ENCODE results near the gene PKD2.
A peak's percentile ranks its signal among the peaks of the same experiment; 100 is the strongest.

The PKD2 gene

DNA sequence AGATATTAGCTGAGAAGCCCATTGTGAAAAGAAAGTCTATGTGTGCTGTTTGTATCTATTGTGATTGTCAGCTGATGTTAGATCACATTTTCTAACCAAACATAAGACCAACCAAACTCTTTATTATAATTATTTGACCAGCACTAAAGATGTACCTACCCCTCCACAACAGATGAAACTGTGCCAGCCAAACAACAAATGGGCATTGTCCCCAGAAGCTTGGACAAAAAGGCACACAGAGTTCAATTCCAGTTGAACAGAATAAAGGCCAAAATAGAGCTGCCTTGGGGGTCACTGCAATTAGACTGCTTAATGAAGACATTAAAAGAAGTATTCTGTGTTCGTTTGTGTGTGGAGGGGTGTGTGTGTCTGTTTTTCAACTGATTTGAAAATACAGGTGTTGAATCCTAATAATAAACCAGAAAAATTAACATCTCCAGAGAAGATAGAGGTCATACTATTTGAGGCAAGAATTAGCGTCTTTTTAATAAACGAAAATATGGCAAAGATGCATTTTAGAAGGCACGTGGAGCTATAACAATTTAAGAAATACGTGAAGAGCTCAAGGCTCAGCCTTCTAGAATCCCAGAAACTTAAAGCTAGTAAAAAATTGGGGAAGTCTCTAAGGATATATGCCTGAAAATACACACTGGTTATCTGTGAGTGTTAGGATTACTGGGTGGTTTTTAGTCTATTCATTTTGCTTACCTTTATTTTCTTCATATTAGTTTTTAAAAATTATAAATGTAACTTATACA lies 29.7 kb upstream of the PKD2 start:
- peaks cover 8% of the 10 kb centered on the region for H3K4me1 ChIP-seq (ENCODE audit: control insufficient read depth, insufficient read depth, low read length)

DNA sequence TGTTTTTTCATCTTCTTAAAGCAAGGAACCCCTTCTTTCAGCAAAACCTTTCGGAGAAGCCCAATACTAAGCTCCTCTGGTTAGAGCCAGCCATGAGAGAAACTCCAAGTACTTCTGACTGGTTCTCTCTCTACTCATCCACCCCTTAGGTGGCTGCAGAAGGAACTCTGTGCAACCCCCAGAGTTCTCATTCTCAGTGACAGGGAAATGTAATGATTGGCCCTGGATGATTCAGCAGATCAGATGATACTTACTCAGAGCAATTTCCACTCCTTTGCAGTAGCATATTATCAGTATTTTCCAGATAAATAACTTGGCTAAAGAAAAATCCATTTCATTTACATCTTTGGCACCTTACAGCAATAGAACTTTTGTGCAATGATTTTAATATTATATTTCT lies 28.8 kb upstream of the PKD2 start:
- no peak overlapping the region for H3K9ac ChIP-seq (ENCODE audit: low read depth, low read length)
- H3K4me3 ChIP-seq (ENCODE audit: low read depth, low read length): no peak overlapping the region
- no peaks in the 10 kb centered on the region for H3K27me3 ChIP-seq (ENCODE audit: control insufficient read depth, insufficient read depth, low read length)
- no peaks in the 10 kb centered on the region for H3K36me3 ChIP-seq (ENCODE audit: control insufficient read depth, insufficient read depth, low read length)
- no peaks in the 10 kb centered on the region for H3K9me3 ChIP-seq (ENCODE audit: control insufficient read depth, insufficient read depth, low read length)
- peaks cover 8% of the 10 kb centered on the region for H3K4me1 ChIP-seq (ENCODE audit: control insufficient read depth, insufficient read depth, low read length)

More for the DNA sequence above, 29.7 kb upstream of the PKD2 start:
- no peaks in the 10 kb centered on the region for H3K9me3 ChIP-seq (ENCODE audit: control insufficient read depth, insufficient read depth, low read length)
- H3K27me3 ChIP-seq (ENCODE audit: control insufficient read depth, insufficient read depth, low read length): no peaks in the 10 kb centered on the region
- H3K9ac ChIP-seq (ENCODE audit: low read depth, low read length): no peak overlapping the region
- H3K36me3 ChIP-seq (ENCODE audit: control insufficient read depth, insufficient read depth, low read length): no peaks in the 10 kb centered on the region
- H3K4me3 ChIP-seq (ENCODE audit: low read depth, low read length): no peak overlapping the region

DNA sequence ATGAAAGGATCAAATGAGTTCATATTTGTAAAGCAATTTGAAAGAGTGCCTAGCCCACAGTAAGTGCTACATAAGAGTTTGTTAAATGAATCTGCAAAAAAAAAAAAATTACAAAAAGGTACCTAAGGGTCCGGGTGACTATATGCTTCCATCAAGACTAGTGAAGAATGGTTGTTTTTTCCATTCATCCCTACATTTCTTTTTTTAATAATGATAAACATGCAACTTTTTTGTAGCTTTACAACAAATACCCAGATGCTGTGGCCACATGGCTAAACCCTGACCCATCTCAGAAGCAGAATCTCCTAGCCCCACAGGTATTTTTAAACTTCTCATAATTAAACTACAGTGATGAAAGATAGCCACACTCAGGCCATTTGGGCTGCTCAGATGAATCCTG lies 27.6 kb upstream of the PKD2 start:
- Histone ChIP-seq H3K9me3 (ENCODE audit: control insufficient read depth, insufficient read depth, low read length) (no peaks in the 10 kb centered on the region), H3K9ac (ENCODE audit: low read depth, low read length) (no peak overlapping the region), H3K4me1 (ENCODE audit: control insufficient read depth, insufficient read depth, low read length) (peaks cover 8% of the 10 kb centered on the region), H3K27me3 (ENCODE audit: control insufficient read depth, insufficient read depth, low read length) (no peaks in the 10 kb centered on the region), H3K36me3 (ENCODE audit: control insufficient read depth, insufficient read depth, low read length) (no peaks in the 10 kb centered on the region), H3K4me3 (ENCODE audit: low read depth, low read length) (no peak overlapping the region)

DNA sequence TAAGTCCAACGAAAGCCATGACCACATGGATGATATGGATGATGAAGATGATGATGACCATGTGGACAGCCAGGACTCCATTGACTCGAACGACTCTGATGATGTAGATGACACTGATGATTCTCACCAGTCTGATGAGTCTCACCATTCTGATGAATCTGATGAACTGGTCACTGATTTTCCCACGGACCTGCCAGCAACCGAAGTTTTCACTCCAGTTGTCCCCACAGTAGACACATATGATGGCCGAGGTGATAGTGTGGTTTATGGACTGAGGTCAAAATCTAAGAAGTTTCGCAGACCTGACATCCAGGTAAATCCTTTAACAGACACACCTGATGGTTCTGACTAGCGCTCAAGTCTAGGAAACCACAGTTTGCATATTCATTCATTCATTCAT lies 25.9 kb upstream of the PKD2 start:
- no peaks in the 10 kb centered on the region for H3K27me3 ChIP-seq (ENCODE audit: control insufficient read depth, insufficient read depth, low read length)
- H3K9ac ChIP-seq (ENCODE audit: low read depth, low read length): no peak overlapping the region
- H3K4me1 ChIP-seq (ENCODE audit: control insufficient read depth, insufficient read depth, low read length): peaks cover 2% of the 10 kb centered on the region
- H3K9me3 ChIP-seq (ENCODE audit: control insufficient read depth, insufficient read depth, low read length): no peaks in the 10 kb centered on the region
- H3K4me3 ChIP-seq (ENCODE audit: low read depth, low read length): no peak overlapping the region
- H3K36me3 ChIP-seq (ENCODE audit: control insufficient read depth, insufficient read depth, low read length): no peaks in the 10 kb centered on the region

DNA sequence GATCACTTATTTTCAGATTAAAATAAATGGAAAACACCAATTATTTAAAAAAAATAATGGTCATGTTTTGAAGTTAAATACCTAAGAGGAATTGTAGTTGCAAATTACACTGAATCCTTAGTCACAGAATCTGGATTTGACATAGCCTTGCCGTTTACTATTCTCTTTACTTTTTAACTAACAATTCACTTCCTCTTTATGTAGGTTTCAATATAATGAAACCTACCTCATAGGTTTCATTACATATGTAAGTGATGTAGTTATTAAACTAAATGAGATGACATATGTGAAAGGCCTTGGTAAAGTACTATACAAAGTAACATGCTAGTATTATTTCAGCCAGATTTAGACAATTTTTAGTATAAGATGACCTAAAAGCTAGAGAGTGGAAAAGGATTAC lies 25.4 kb upstream of the PKD2 start:
- H3K9me3 ChIP-seq (ENCODE audit: control insufficient read depth, insufficient read depth, low read length): no peaks in the 10 kb centered on the region
- no peaks in the 10 kb centered on the region for H3K27me3 ChIP-seq (ENCODE audit: control insufficient read depth, insufficient read depth, low read length)
- H3K9ac ChIP-seq (ENCODE audit: low read depth, low read length): no peak overlapping the region
- no peak overlapping the region for H3K4me3 ChIP-seq (ENCODE audit: low read depth, low read length)
- H3K4me1 ChIP-seq (ENCODE audit: control insufficient read depth, insufficient read depth, low read length): peaks cover 2% of the 10 kb centered on the region
- H3K36me3 ChIP-seq (ENCODE audit: control insufficient read depth, insufficient read depth, low read length): no peaks in the 10 kb centered on the region

DNA sequence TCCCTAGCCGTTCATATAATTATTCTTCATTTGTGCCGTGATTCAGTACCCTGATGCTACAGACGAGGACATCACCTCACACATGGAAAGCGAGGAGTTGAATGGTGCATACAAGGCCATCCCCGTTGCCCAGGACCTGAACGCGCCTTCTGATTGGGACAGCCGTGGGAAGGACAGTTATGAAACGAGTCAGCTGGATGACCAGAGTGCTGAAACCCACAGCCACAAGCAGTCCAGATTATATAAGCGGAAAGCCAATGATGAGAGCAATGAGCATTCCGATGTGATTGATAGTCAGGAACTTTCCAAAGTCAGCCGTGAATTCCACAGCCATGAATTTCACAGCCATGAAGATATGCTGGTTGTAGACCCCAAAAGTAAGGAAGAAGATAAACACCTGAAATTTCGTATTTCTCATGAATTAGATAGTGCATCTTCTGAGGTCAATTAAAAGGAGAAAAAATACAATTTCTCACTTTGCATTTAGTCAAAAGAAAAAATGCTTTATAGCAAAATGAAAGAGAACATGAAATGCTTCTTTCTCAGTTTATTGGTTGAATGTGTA lies 24.9 kb upstream of the PKD2 start:
- H3K4me3 ChIP-seq (ENCODE audit: low read depth, low read length): no peak overlapping the region
- peaks cover 2% of the 10 kb centered on the region for H3K4me1 ChIP-seq (ENCODE audit: control insufficient read depth, insufficient read depth, low read length)
- H3K36me3 ChIP-seq (ENCODE audit: control insufficient read depth, insufficient read depth, low read length): no peaks in the 10 kb centered on the region
- no peaks in the 10 kb centered on the region for H3K9me3 ChIP-seq (ENCODE audit: control insufficient read depth, insufficient read depth, low read length)
- H3K27me3 ChIP-seq (ENCODE audit: control insufficient read depth, insufficient read depth, low read length): no peaks in the 10 kb centered on the region
- no peak overlapping the region for H3K9ac ChIP-seq (ENCODE audit: low read depth, low read length)

DNA sequence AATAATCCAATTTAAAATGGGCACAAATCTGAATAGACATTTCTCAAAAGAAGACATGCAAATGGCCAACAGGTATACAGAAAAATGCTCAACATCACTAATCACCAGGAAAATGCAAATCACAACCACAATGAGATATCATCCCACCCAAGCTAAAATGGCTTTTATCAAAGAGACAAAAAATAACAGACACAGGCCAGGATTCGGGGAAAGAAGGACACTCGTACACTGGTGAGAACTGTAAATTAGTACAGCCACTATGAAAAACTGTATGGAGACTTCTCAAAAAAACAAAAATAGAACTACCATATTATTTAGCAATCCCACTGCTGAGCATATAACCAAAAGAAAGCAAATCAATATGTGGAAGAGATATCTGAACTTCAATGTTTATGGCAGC lies 23.4 kb upstream of the PKD2 start:
- no peaks in the 10 kb centered on the region for H3K36me3 ChIP-seq (ENCODE audit: control insufficient read depth, insufficient read depth, low read length)
- H3K9me3 ChIP-seq (ENCODE audit: control insufficient read depth, insufficient read depth, low read length): no peaks in the 10 kb centered on the region
- H3K4me3 ChIP-seq (ENCODE audit: low read depth, low read length): no peak overlapping the region
- no peaks in the 10 kb centered on the region for H3K27me3 ChIP-seq (ENCODE audit: control insufficient read depth, insufficient read depth, low read length)
- no peaks in the 10 kb centered on the region for H3K4me1 ChIP-seq (ENCODE audit: control insufficient read depth, insufficient read depth, low read length)
- no peak overlapping the region for H3K9ac ChIP-seq (ENCODE audit: low read depth, low read length)

DNA sequence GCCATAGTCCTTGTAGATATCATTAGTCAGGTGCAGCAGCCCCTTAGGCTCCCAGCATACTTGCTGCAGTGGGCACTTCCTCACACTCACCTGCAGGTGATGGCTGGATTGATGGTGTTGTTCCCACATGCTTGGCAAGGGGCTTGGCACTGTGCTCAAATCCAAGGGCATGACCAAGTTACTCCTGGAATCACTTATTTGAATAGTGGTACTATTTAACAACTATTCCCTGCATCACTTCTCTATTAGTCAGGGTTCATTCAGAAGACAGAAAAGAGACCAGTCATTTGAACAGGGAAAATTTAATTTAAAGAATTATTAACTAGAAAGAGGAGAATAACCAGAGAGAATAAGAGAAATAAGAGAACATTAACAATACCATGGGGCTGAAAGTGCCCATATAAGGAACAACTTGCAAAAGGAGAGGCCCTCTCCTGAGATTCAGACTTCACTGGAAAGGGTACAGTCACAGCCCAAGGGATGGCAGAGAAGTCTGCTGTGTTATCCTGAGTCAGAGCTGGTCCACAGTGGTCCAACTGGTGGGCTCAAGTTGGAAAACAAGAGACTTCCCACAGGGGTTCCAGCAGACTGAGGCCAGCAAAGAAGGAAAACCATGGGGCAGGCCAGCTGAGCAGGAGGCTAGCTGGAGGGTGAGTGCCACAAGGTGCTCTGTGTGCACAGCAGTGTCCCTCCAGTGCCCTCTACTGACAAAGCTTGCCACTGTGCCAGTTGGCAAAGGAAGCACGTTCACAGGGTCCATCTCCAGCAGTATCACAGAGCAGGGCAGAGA lies 22.1 kb upstream of the PKD2 start:
- Histone ChIP-seq H3K27me3 (ENCODE audit: control insufficient read depth, insufficient read depth, low read length) (no peaks in the 10 kb centered on the region), H3K9me3 (ENCODE audit: control insufficient read depth, insufficient read depth, low read length) (no peaks in the 10 kb centered on the region), H3K4me1 (ENCODE audit: control insufficient read depth, insufficient read depth, low read length) (no peaks in the 10 kb centered on the region), H3K36me3 (ENCODE audit: control insufficient read depth, insufficient read depth, low read length) (no peaks in the 10 kb centered on the region), H3K4me3 (ENCODE audit: low read depth, low read length) (no peak overlapping the region), H3K9ac (ENCODE audit: low read depth, low read length) (peak overlapping the region; percentile 30)

DNA sequence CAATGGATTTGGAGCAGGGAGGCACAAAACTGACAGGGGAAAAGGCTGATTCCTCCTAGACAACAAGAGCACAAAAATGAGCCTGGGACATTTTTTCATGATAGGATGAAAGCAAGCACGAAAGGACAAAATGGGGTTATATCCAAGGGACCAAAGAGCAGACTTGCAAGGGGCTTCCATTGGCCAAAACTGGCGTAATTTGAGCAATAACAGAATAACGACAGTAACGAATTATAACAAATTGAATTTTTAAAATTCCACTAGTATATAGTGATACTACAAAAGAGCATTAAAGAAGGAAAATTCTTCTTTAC lies 21.6 kb upstream of the PKD2 start:
- no peaks in the 10 kb centered on the region for H3K27me3 ChIP-seq (ENCODE audit: control insufficient read depth, insufficient read depth, low read length)
- no peaks in the 10 kb centered on the region for H3K4me1 ChIP-seq (ENCODE audit: control insufficient read depth, insufficient read depth, low read length)
- no peak overlapping the region for H3K9ac ChIP-seq (ENCODE audit: low read depth, low read length)
- H3K36me3 ChIP-seq (ENCODE audit: control insufficient read depth, insufficient read depth, low read length): no peaks in the 10 kb centered on the region
- no peaks in the 10 kb centered on the region for H3K9me3 ChIP-seq (ENCODE audit: control insufficient read depth, insufficient read depth, low read length)
- no peak overlapping the region for H3K4me3 ChIP-seq (ENCODE audit: low read depth, low read length)

DNA sequence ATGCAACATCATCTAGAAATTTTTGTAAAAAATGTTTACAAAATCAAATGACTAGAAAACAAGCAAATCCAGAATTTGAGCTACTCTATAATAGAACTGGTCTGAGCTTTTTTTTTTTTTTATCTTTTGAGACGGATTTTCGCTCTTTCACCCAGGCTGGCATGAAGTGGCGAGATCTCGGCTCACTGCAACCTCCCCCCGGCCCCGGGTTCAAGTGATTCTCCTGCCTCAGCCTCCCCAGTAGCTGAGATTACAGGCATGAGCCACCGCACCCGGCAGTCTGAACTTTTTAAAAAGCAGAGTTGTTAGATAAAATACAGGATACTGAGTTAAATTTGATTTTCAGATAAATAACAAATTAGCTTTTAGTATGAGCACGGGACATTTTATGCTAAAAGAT lies 20.9 kb upstream of the PKD2 start:
- Histone ChIP-seq H3K4me1 (ENCODE audit: control insufficient read depth, insufficient read depth, low read length) (no peaks in the 10 kb centered on the region), H3K27me3 (ENCODE audit: control insufficient read depth, insufficient read depth, low read length) (no peaks in the 10 kb centered on the region), H3K9ac (ENCODE audit: low read depth, low read length) (no peak overlapping the region), H3K36me3 (ENCODE audit: control insufficient read depth, insufficient read depth, low read length) (no peaks in the 10 kb centered on the region), H3K9me3 (ENCODE audit: control insufficient read depth, insufficient read depth, low read length) (no peaks in the 10 kb centered on the region), H3K4me3 (ENCODE audit: low read depth, low read length) (no peak overlapping the region)

DNA sequence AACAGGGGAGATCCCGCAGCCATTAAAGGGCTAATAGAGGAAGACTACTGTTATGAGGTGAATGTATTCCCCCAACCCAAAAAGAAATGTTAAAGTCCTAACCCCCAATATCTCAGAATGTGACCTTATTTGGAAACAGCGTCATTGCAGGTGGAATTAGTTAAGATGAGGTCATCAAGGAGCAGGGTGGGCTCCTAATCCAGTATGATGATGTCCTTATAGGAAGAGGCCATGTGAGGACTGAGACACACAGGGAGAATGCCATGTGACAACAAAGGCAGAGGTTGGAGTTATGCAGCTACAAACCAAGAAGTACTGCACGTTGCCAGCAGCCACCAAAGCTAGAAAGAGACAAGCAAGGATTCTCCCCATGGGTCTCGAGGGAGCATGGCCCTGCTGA lies 17.7 kb upstream of the PKD2 start:
- Histone ChIP-seq H3K4me3 (ENCODE audit: low read depth, low read length) (no peak overlapping the region), H3K36me3 (ENCODE audit: control insufficient read depth, insufficient read depth, low read length) (no peaks in the 10 kb centered on the region), H3K9me3 (ENCODE audit: control insufficient read depth, insufficient read depth, low read length) (no peaks in the 10 kb centered on the region), H3K27me3 (ENCODE audit: control insufficient read depth, insufficient read depth, low read length) (no peaks in the 10 kb centered on the region), H3K9ac (ENCODE audit: low read depth, low read length) (no peak overlapping the region), H3K4me1 (ENCODE audit: control insufficient read depth, insufficient read depth, low read length) (no peaks in the 10 kb centered on the region)

DNA sequence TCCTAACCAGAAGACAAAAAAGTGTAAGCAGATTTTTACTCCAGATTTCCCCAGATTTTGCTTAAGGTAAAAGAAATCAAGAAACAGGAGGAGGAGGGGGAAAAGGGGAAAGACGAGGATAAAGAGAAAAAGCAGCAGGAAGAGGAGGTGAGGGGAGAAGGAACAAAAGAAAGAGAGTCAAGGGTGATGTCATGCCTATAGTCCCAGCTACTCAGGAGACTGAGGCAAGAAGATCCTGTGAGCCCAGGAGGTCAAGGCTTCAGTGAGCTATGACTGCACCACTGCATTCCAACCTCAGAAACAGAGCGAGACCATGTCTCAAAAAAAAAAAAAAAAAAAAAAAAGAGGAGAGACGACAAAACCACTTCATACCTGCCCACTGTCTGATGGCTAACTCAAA lies 12.0 kb upstream of the PKD2 start:
- Histone ChIP-seq H3K9ac (ENCODE audit: low read depth, low read length) (no peak overlapping the region), H3K27me3 (ENCODE audit: control insufficient read depth, insufficient read depth, low read length) (no peaks in the 10 kb centered on the region), H3K36me3 (ENCODE audit: control insufficient read depth, insufficient read depth, low read length) (no peaks in the 10 kb centered on the region), H3K9me3 (ENCODE audit: control insufficient read depth, insufficient read depth, low read length) (no peaks in the 10 kb centered on the region), H3K4me1 (ENCODE audit: control insufficient read depth, insufficient read depth, low read length) (no peaks in the 10 kb centered on the region), H3K4me3 (ENCODE audit: low read depth, low read length) (no peak overlapping the region)
